ENCODE measurements around the gene RNF223. TPM values are rescaled to one million over a fixed set of nuclear protein-coding genes. Genes with fewer than 3 reads are reported as not detected.

Gene RNF223
- total and polyA plus RNA-seq, 2 of the 13 experiments (the other 11 are each of a cell fraction or from before 2014, with no cell fraction given), result 0.03 TPM; not detected in 1

- no peak for TF ChIP-seq THAP9 (CRISPR knock-in tag; IDR thresholded peaks at IDR 0.05; ENCODE audit: borderline replicate concordance)
- no peak for TF ChIP-seq ZNF3 (CRISPR knock-in tag; IDR thresholded peaks at IDR 0.05)
- TF ChIP-seq TERF1 (CRISPR knock-in tag; IDR thresholded peaks at IDR 0.05), result no peak
- TF ChIP-seq KLF11 (CRISPR knock-in tag; IDR thresholded peaks at IDR 0.05), result no peak
- no peak for TF ChIP-seq ZNF354B (CRISPR knock-in tag; IDR thresholded peaks at IDR 0.05)
- TF ChIP-seq BRF2 (CRISPR knock-in tag; IDR thresholded peaks at IDR 0.05), result no peak
- peak; percentile 69; the same call in 1 of the 2 replicates for TF ChIP-seq ZNF891 (CRISPR knock-in tag; IDR thresholded peaks at IDR 0.05)
- no peak for TF ChIP-seq ZNF503 (CRISPR knock-in tag; IDR thresholded peaks at IDR 0.05)
- TF ChIP-seq ARID2 (CRISPR knock-in tag; IDR thresholded peaks at IDR 0.05; ENCODE audit: borderline replicate concordance), result no peak
- TF ChIP-seq PHF8 (CRISPR knock-in tag; IDR thresholded peaks at IDR 0.05), result peak; percentile 26; the same call in 1 of the 2 replicates
- TF ChIP-seq ZXDC (CRISPR knock-in tag; IDR thresholded peaks at IDR 0.05), result no peak
- TF ChIP-seq ZNF264 (CRISPR knock-in tag; IDR thresholded peaks at IDR 0.05), result no peak
- TF ChIP-seq ZNF124 (CRISPR knock-in tag; IDR thresholded peaks at IDR 0.05), result no peak
- TF ChIP-seq ZNF296 (CRISPR knock-in tag; conservative IDR thresholded peaks at IDR 0.05), result no peak
- TF ChIP-seq NFATC3 (CRISPR knock-in tag; IDR thresholded peaks at IDR 0.05), result no peak
- no peak for TF ChIP-seq ZNF569 (CRISPR knock-in tag; IDR thresholded peaks at IDR 0.05; ENCODE audit: borderline replicate concordance)
- TF ChIP-seq GABPB1 (CRISPR knock-in tag; IDR thresholded peaks at IDR 0.05), result peak; percentile 64
- TF ChIP-seq EEA1 (CRISPR knock-in tag; IDR thresholded peaks at IDR 0.05; ENCODE audit: borderline replicate concordance), result no peak
- no peak for TF ChIP-seq ZNF614 (CRISPR knock-in tag; IDR thresholded peaks at IDR 0.05; ENCODE audit: borderline replicate concordance)
These were observed 4.9 kb downstream of the RNF223 start (continued) for GRCh38 chr1:1069056-1069710.

Measured in HepG2 (cell line).